A673 (cell line): ENCODE measurements around the gene GRAMD2B. TPM values are rescaled to one million over a fixed set of nuclear protein-coding genes. Genes with fewer than 3 reads are reported as not detected.
A peak's percentile ranks its signal among the peaks of the same experiment; 100 is the strongest.

Source experiments
- BruUV-seq: library from RNA; stranded (reverse); fragments of 400-500 nt; replicated peaks from 2 replicates; lab custom pipeline; 2021; lab: Mats Ljungman, UMichigan
- CTCF ChIA-PET: fragments of 300-600 bp; sonication (Branson Sonifier 250); formaldehyde crosslinking; loops from one replicate; lab custom pipeline; 2022; ENCODE audit warnings: antibody characterized with exemption; lab: Charles Lee
- POLR2A ChIA-PET: fragments of 300-600 bp; sonication (Branson Sonifier 250); formaldehyde crosslinking; loops from one replicate; lab custom pipeline; 2022; ENCODE audit warnings: antibody characterized with exemption; ENCODE audit not compliant: low non-redundant PET; lab: Charles Lee
- DNase-seq: peaks from one replicate; pipeline ENCODE4 v3.0.0-alpha.2; 2015; ENCODE audit warnings: low spot score
- H3K27ac ChIP-seq: fragments of 200-600 bp; sonication (generic); 2 replicates; pipeline ENCODE4 v1.5.1; 2016; ENCODE audit warnings: mixed run types, low read depth, mild to moderate bottlenecking, mixed read lengths, antibody characterized with exemption, low read length; ENCODE audit not compliant: poor library complexity, severe bottlenecking
- H3K27me3 ChIP-seq: fragments of 200-600 bp; sonication (generic); replicated peaks from 2 replicates; pipeline ENCODE4 v1.6.1; 2017; ENCODE audit warnings: mixed run types, low read depth, mild to moderate bottlenecking, mixed read lengths, antibody characterized with exemption, low read length; ENCODE audit not compliant: insufficient read depth, poor library complexity
- H3K36me3 ChIP-seq: fragments of 200-600 bp; sonication (generic); 2 replicates; pipeline ENCODE4 v1.6.1; 2016; ENCODE audit warnings: mixed run types, mild to moderate bottlenecking, mixed read lengths, antibody characterized with exemption, low read length; ENCODE audit not compliant: insufficient read depth, poor library complexity, severe bottlenecking
- H3K4me1 ChIP-seq: fragments of 200-600 bp; sonication (generic); 2 replicates; pipeline ENCODE4 v1.6.1; 2017; ENCODE audit warnings: mixed run types, mild to moderate bottlenecking, mixed read lengths, antibody characterized with exemption, low read length; ENCODE audit not compliant: insufficient read depth, poor library complexity, severe bottlenecking
- H3K4me3 ChIP-seq: fragments of 200-600 bp; sonication (generic); 2 replicates; pipeline ENCODE4 v1.5.1; 2016; ENCODE audit warnings: low read depth, mixed run types, mild to moderate bottlenecking, mixed read lengths, low read length; ENCODE audit not compliant: poor library complexity, severe bottlenecking
- H3K9me3 ChIP-seq: fragments of 200-600 bp; sonication (generic); 2 replicates; pipeline ENCODE4 v1.6.1; 2016; ENCODE audit warnings: mixed run types, low read depth, mild to moderate bottlenecking, mixed read lengths, antibody characterized with exemption, low read length; ENCODE audit not compliant: poor library complexity, severe bottlenecking
- CTCF ChIP-seq: fragments of 300-800, 200-600 bp; sonication (generic); conservative IDR thresholded peaks from 2 replicates; pipeline ENCODE4 v1.5.1; 2017; ENCODE audit warnings: low read depth, mild to moderate bottlenecking, antibody characterized with exemption, low read length, moderate library complexity, mixed read lengths
- EZH2 ChIP-seq: fragments of 200-600 bp; sonication (generic); IDR thresholded peaks from 2 replicates; pipeline ENCODE4 v1.6.1; 2017; ENCODE audit warnings: borderline replicate concordance, low read depth, mild to moderate bottlenecking, mixed read lengths, antibody characterized with exemption, low read length; ENCODE audit not compliant: poor library complexity, severe bottlenecking
- intact Hi-C: fragments of 100-400 bp; cut with micrococcal nuclease; formaldehyde crosslinking; loops from one replicate; pipeline ENCODE4 v1.10.0; 2022; ENCODE audit not compliant: unreplicated experiment
- total RNA-seq: library from RNA; stranded (reverse); gene quantifications from 2 replicates; pipeline ENCODE4 v1.2.3, GENCODE V29; 2021

The GRAMD2B gene
- total RNA-seq, 1 experiment from 2014 or later = 2.6 TPM

DNA sequence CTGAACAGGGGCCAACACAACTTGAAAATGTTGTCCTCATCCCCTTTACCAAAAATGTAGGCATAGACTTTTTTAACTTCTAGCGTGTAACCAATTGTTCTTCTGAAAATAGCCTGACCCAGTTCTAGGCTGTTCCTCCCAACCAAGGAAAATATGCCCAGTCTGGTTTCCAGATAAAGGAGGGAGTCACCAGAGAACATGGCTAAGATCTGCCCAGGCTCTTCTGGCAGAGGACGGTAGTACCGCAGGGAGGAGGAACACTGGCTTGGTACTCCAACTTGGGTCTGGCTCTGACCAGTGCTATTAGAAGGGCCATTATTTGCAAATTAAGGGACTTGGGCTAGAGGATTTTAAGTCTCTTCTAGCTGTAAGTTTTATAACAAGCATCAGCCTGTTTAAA, 63.1 kb downstream of the GRAMD2B start:
- no peak for TF ChIP-seq EZH2
- TF ChIP-seq CTCF = no peak
- Histone ChIP-seq H3K36me3 (no peaks in the 10 kb centered on the region), H3K27ac (no peak overlapping the region), H3K4me3 (no peak overlapping the region), H3K27me3 (peaks cover 17% of the 10 kb centered on the region), H3K4me1 (peaks cover 16% of the 10 kb centered on the region), H3K9me3 (no peaks in the 10 kb centered on the region)
- intact Hi-C loops = no loop called here
- no TSS peak for BruUV-seq
- CTCF ChIA-PET = no interaction called here
- POLR2A ChIA-PET = no interaction called here
- no peak for DNase-seq

DNA sequence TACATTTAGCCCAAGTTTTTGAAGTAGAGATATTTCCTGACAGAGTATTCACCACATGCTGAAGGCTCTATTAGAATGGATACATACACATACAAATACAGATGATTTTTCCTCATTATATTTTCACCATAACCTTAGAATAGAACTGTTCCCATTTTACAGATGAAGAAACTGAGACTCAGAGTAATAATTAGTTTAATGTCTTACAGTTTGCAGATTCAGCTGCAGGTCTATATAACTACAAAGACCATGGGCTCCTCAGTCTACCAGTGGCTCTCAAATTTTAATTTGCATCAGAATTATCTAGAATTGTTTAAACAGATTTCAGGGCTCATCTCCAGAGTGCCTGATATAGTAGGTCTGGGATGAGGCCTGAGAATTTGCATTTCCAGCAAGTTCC, 64.4 kb downstream of the GRAMD2B start:
- no TSS peak for BruUV-seq
- no peak overlapping the region for H3K27ac ChIP-seq
- H3K4me3 ChIP-seq = no peak overlapping the region
- no peaks in the 10 kb centered on the region for H3K36me3 ChIP-seq
- no peak for DNase-seq
- H3K9me3 ChIP-seq = no peaks in the 10 kb centered on the region
- TF ChIP-seq CTCF (no peak), EZH2 (no peak)
- H3K27me3 ChIP-seq = peaks cover 17% of the 10 kb centered on the region
- POLR2A ChIA-PET = no interaction called here
- intact Hi-C loops = no loop called here
- peaks cover 16% of the 10 kb centered on the region for H3K4me1 ChIP-seq
- CTCF ChIA-PET = no interaction called here

DNA sequence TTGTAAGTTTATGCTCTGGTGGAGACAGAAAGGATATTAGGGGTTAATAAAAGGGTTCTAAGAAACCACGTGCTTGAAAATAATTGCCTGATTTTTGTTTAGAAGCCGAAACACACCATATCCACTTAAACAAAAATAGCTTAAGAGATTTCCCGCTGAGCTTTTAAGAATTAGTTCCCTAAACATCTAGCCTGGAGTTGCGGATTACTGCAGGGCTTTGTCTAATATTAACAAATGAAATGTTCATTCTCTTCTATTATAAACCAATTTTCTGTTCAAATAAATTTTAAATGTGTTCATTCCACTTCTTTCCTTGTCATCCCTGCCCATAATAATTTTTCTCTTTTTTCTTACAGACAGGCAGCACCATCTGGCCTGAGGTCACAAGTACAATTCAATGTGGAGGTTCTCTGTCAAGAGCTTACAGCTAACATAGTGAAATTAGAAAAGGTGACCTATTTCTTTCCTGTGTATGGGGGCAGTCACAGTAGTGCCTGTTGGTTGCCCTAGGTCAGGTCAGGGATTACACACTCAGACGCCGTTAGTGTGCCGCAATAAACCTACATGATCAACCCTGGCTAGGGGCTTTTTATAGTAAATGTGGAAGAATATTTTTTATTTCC, 65.3 kb downstream of the GRAMD2B start:
- Histone ChIP-seq H3K27me3 (peaks cover 12% of the 10 kb centered on the region), H3K4me3 (no peak overlapping the region), H3K36me3 (no peaks in the 10 kb centered on the region), H3K9me3 (no peaks in the 10 kb centered on the region), H3K27ac (no peak overlapping the region), H3K4me1 (peaks cover 16% of the 10 kb centered on the region)
- intact Hi-C loops = no loop called here
- CTCF ChIA-PET = interaction anchor here (0.5 kb wide), 1 partner anchor 50 kb away, joined by 3 read pairs; no protein-coding TSS in a partner anchor
- TF ChIP-seq EZH2 (no peak), CTCF (no peak)
- POLR2A ChIA-PET = no interaction called here
- peak; percentile 71 for DNase-seq
- BruUV-seq = no TSS peak
